Activated CD8-positive, alpha-beta memory T cell treated with anti-CD3 and anti-CD28 coated beads for 1 hour (primary cell): ENCODE measurements around the gene ANXA5.
"Not testable (repeated sequence)": the region's sequence is repeated elsewhere in the genome, so short reads cannot be mapped to it uniquely, and the experiment has no call there.

Experiments used
- DNase-seq, 2 donors: peaks; one replicate each; pipeline ENCODE4 v3.0.0-alpha.2; 2020; ENCODE audit warnings: low read depth in 1 of 2; ENCODE audit errors: extremely low read depth in 1 of 2

ANXA5 gene

GRCh38 chr4:121679951-121680350, 16.8 kb downstream of the ANXA5 start:
- DNase-seq = no peak

GRCh38 chr4:121679267-121679666, 17.5 kb downstream of the ANXA5 start:
- DNase-seq = no peak

- DNase-seq = no peak
Observed at GRCh38 chr4:121677524-121677923, 19.3 kb downstream of the ANXA5 start.

- DNase-seq = no peak
Observed at GRCh38 chr4:121676345-121677075, 20.3 kb downstream of the ANXA5 start.

GRCh38 chr4:121675715-121676114, 21.1 kb downstream of the ANXA5 start:
- no peak for DNase-seq

- no peak for DNase-seq
Observed at GRCh38 chr4:121674696-121675095, 22.1 kb downstream of the ANXA5 start.

- no peak for DNase-seq
Observed at GRCh38 chr4:121674191-121674590, 22.6 kb downstream of the ANXA5 start.

- DNase-seq = no peak
Observed at GRCh38 chr4:121669163-121669550, 27.6 kb downstream of the ANXA5 start.

GRCh38 chr4:121668368-121669162, 28.2 kb downstream of the ANXA5 start:
- no peak for DNase-seq

- DNase-seq = no peak
Observed at GRCh38 chr4:121666091-121666679, 30.6 kb downstream of the ANXA5 start.

- DNase-seq = no peak
Observed at GRCh38 chr4:121665371-121665770, 31.4 kb downstream of the ANXA5 start.

- DNase-seq = no peak
Observed at GRCh38 chr4:121662225-121662624, 34.6 kb downstream of the ANXA5 start.

- not testable (repeated sequence) for DNase-seq
Observed at GRCh38 chr4:121660175-121660933, 36.4 kb downstream of the ANXA5 start.

GRCh38 chr4:121658125-121658524, 38.7 kb downstream of the ANXA5 start:
- DNase-seq = no peak

GRCh38 chr4:121656269-121656641, 40.5 kb downstream of the ANXA5 start:
- DNase-seq = no peak

- DNase-seq = no peak
Observed at GRCh38 chr4:121655320-121656268, 41.2 kb downstream of the ANXA5 start.

- DNase-seq = no peak
Observed at GRCh38 chr4:121654738-121655137, 42.0 kb downstream of the ANXA5 start.

GRCh38 chr4:121653986-121654385, 42.8 kb downstream of the ANXA5 start:
- DNase-seq = no peak

GRCh38 chr4:121653214-121653613, 43.6 kb downstream of the ANXA5 start:
- DNase-seq = no peak

GRCh38 chr4:121651597-121651996, 45.2 kb downstream of the ANXA5 start:
- DNase-seq = no peak
